IPS-18a (cell line): Measurements from ENCODE around the gene UQCC3.
A peak's percentile ranks its signal among the peaks of the same experiment; 100 is the strongest.

ENCODE experiments used
- H3K27ac ChIP-seq: one replicate; pipeline ENCODE4 v1.5.1; 2013; ENCODE audit warnings: low read length
- H3K27me3 ChIP-seq: one replicate; pipeline ENCODE4 v1.6.1; 2013; ENCODE audit warnings: mild to moderate bottlenecking, low read length; ENCODE audit not compliant: control insufficient read depth, insufficient read depth
- H3K36me3 ChIP-seq: one replicate; pipeline ENCODE4 v1.6.1; 2013; ENCODE audit warnings: low read depth, low read length; ENCODE audit not compliant: control insufficient read depth
- H3K4me1 ChIP-seq: one replicate; pipeline ENCODE4 v1.6.1; 2013; ENCODE audit warnings: low read depth, low read length; ENCODE audit not compliant: control insufficient read depth
- H3K4me3 ChIP-seq: one replicate; pipeline ENCODE4 v1.5.1; 2013; ENCODE audit warnings: low read length
- H3K9ac ChIP-seq: one replicate; pipeline ENCODE4 v1.6.1; 2013; ENCODE audit warnings: mild to moderate bottlenecking, low read length, moderate library complexity
- H3K9me3 ChIP-seq: one replicate; pipeline ENCODE4 v1.6.1; 2013; ENCODE audit warnings: low read depth, low read length; ENCODE audit not compliant: control insufficient read depth

The UQCC3 gene

GRCh38 chr11:62671608-62672389, at the start of gene UQCC3, which contains the start of gene LBHD1:
TSS of gene UQCC3 (plus strand) at chr11:62671673. CDS start at chr11:62671746, 73 bp downstream.
TSS of gene LBHD1 (minus strand) at chr11:62672267. CDS start at chr11:62670031, 2,236 bp downstream.
- Histone ChIP-seq H3K36me3 (peaks cover 18% of the 10 kb centered on the region), H3K9ac (peak within 1 kb of the TSS; percentile 78), H3K27me3 (no peaks in the 10 kb centered on the region), H3K27ac (peak within 1 kb of the TSS; percentile 70), H3K4me3 (peak within 1 kb of the TSS; percentile 80), H3K4me1 (peaks cover 7% of the 10 kb centered on the region), H3K9me3 (no peaks in the 10 kb centered on the region)

- Histone ChIP-seq H3K9me3 (no peaks in the 10 kb centered on the region), H3K4me3 (peak overlapping the region; percentile 37), H3K9ac (peak overlapping the region; percentile 24), H3K4me1 (peaks cover 6% of the 10 kb centered on the region), H3K27me3 (no peaks in the 10 kb centered on the region), H3K36me3 (peaks cover 27% of the 10 kb centered on the region), H3K27ac (peak overlapping the region; percentile 43)
Measured at GRCh38 chr11:62622476-62623089, 48.9 kb upstream of the UQCC3 start.

- no peaks in the 10 kb centered on the region for H3K9me3 ChIP-seq
- H3K27me3 ChIP-seq, result no peaks in the 10 kb centered on the region
- H3K36me3 ChIP-seq, result peaks cover 74% of the 10 kb centered on the region
- H3K4me1 ChIP-seq, result no peaks in the 10 kb centered on the region
- H3K27ac ChIP-seq, result no peak overlapping the region
- H3K9ac ChIP-seq, result no peak overlapping the region
- no peak overlapping the region for H3K4me3 ChIP-seq
Measured at GRCh38 chr11:62627713-62628112, 43.8 kb upstream of the UQCC3 start.

GRCh38 chr11:62632492-62632891, 39.0 kb upstream of the UQCC3 start:
- H3K4me1 ChIP-seq, result no peaks in the 10 kb centered on the region
- peaks cover 86% of the 10 kb centered on the region for H3K36me3 ChIP-seq
- no peak overlapping the region for H3K9ac ChIP-seq
- H3K27ac ChIP-seq, result no peak overlapping the region
- no peaks in the 10 kb centered on the region for H3K9me3 ChIP-seq
- H3K27me3 ChIP-seq, result no peaks in the 10 kb centered on the region
- H3K4me3 ChIP-seq, result no peak overlapping the region

- Histone ChIP-seq H3K4me3 (no peak overlapping the region), H3K36me3 (peaks cover 28% of the 10 kb centered on the region), H3K27me3 (no peaks in the 10 kb centered on the region), H3K4me1 (no peaks in the 10 kb centered on the region), H3K9ac (no peak overlapping the region), H3K27ac (no peak overlapping the region), H3K9me3 (no peaks in the 10 kb centered on the region)
Measured at GRCh38 chr11:62644220-62644619, 27.3 kb upstream of the UQCC3 start.

- peaks cover 30% of the 10 kb centered on the region for H3K36me3 ChIP-seq
- peak overlapping the region; percentile 96 for H3K27ac ChIP-seq
- H3K9ac ChIP-seq, result peak overlapping the region; percentile 98
Measured at GRCh38 chr11:62645671-62645945, 25.9 kb upstream of the UQCC3 start.

GRCh38 chr11:62645946-62646824, 25.3 kb upstream of the UQCC3 start, which contains the start of gene GANAB:
TSS of gene GANAB (minus strand) at chr11:62646613. CDS start at chr11:62646599, 14 bp downstream.
- peak within 1 kb of the TSS; percentile 96 for H3K27ac ChIP-seq
- peaks cover 30% of the 10 kb centered on the region for H3K36me3 ChIP-seq
- H3K4me1 ChIP-seq, result no peaks in the 10 kb centered on the region
- H3K27me3 ChIP-seq, result no peaks in the 10 kb centered on the region
- H3K9me3 ChIP-seq, result no peaks in the 10 kb centered on the region
- H3K9ac ChIP-seq, result peak within 1 kb of the TSS; percentile 98
- peak within 1 kb of the TSS; percentile 99 for H3K4me3 ChIP-seq

More at GRCh38 chr11:62645671-62645945, 25.9 kb upstream of the UQCC3 start:
- H3K9me3 ChIP-seq, result no peaks in the 10 kb centered on the region
- H3K4me1 ChIP-seq, result no peaks in the 10 kb centered on the region
- peak overlapping the region; percentile 99 for H3K4me3 ChIP-seq
- no peaks in the 10 kb centered on the region for H3K27me3 ChIP-seq

GRCh38 chr11:62646825-62647608, 24.5 kb upstream of the UQCC3 start:
- no peak overlapping the region for H3K4me3 ChIP-seq
- no peaks in the 10 kb centered on the region for H3K27me3 ChIP-seq
- no peaks in the 10 kb centered on the region for H3K9me3 ChIP-seq
- H3K4me1 ChIP-seq, result no peaks in the 10 kb centered on the region
- no peak overlapping the region for H3K27ac ChIP-seq
- no peak overlapping the region for H3K9ac ChIP-seq
- H3K36me3 ChIP-seq, result peaks cover 30% of the 10 kb centered on the region

GRCh38 chr11:62647609-62648005, 23.9 kb upstream of the UQCC3 start:
- no peak overlapping the region for H3K27ac ChIP-seq
- H3K4me1 ChIP-seq, result no peaks in the 10 kb centered on the region

GRCh38 chr11:62648185-62648966, 23.1 kb upstream of the UQCC3 start:
- Histone ChIP-seq H3K4me3 (no peak overlapping the region), H3K9me3 (no peaks in the 10 kb centered on the region), H3K27ac (no peak overlapping the region), H3K27me3 (no peaks in the 10 kb centered on the region), H3K36me3 (peaks cover 25% of the 10 kb centered on the region), H3K9ac (no peak overlapping the region), H3K4me1 (no peaks in the 10 kb centered on the region)

More at GRCh38 chr11:62647609-62648005, 23.9 kb upstream of the UQCC3 start:
- no peaks in the 10 kb centered on the region for H3K9me3 ChIP-seq
- H3K9ac ChIP-seq, result no peak overlapping the region
- peaks cover 29% of the 10 kb centered on the region for H3K36me3 ChIP-seq
- H3K4me3 ChIP-seq, result no peak overlapping the region
- no peaks in the 10 kb centered on the region for H3K27me3 ChIP-seq
